ENCODE measurements around the gene SUPT20HL1. TPM values are rescaled to one million over a fixed set of nuclear protein-coding genes. Genes with fewer than 3 reads are reported as not detected.

Gene SUPT20HL1
- total RNA-seq, 2 experiments from 2014 or later: not detected

DNA sequence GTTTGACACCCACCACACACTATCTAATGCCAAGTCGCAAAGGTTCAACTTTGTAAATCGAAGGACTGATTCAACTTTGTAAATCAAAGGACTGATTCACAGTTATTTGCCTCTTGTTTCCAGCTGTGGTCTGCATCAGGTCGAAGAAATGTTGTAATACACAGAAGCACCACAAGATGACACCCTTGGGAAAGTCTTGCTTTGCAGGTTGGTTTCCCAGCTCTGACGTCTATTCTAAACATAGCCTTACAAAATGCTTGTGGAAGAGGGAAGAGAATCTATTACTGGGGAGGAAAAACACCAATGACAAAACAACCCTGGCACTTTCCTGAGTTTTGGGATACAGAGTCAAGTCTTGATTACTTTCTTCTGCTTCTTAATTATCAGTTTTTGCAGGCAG lies 35.3 kb downstream of the SUPT20HL1 start:
- DNase-seq: peak; percentile 48
- ATAC-seq: peak; percentile 51
- Mint-ChIP-seq H3K27ac (no peak overlapping the region), H3K4me1 (peaks cover 1% of the 10 kb centered on the region), H3K36me3 (no peaks in the 10 kb centered on the region), H3K9me3 (ENCODE audit: low read depth) (no peaks in the 10 kb centered on the region), H3K4me3 (no peak overlapping the region), H3K27me3 (peaks cover 5% of the 10 kb centered on the region)
- CTCF ChIA-PET: interaction anchor here (0.5 to 3.9 kb wide), 16 partner anchors 11 to 165 kb away, joined by 3 to 63 read pairs (median 4); partner anchors contain the start of gene PDK3

DNA sequence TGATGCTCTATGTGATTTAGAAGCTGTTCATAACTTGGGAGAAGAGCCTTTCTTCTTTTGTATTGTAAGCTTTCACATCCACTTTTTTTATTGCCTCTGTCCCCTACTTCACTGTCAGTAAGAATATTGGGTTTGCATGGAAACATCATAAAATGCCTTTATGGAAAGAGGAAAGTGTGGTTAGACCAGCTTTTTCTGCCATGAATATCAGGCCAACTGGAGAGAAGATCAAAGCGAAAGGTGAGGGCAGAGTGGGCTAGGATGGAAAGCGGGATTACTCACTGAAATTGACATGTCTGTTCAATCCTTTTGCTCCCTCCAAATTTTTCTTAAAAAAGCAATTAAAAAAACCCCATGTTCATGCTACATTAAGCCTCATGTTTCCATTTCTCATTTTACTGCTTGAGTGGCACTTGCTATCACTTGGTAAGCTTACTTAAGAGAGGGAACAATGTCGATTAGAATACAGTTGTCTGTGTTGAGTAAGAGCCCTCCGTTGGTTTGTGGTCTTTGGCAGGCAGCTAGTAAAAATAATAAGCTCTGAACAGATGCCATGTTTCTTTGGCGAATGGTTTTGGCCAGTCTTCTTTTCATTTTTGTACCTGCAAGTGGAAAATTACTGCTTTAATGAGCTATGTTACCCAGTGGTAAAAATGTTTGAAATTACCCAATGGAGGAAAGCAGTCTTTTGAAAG lies 35.9 kb downstream of the SUPT20HL1 start:
- Mint-ChIP-seq H3K27me3 (peaks cover 4% of the 10 kb centered on the region), H3K4me1 (peaks cover 1% of the 10 kb centered on the region), H3K27ac (no peak overlapping the region), H3K36me3 (no peaks in the 10 kb centered on the region), H3K9me3 (ENCODE audit: low read depth) (no peaks in the 10 kb centered on the region), H3K4me3 (no peak overlapping the region)
- ATAC-seq: no peak
- CTCF ChIA-PET: interaction anchor here (0.5 to 3.9 kb wide), 16 partner anchors 9 to 164 kb away, joined by 3 to 63 read pairs (median 4); partner anchors contain the start of gene PDK3
- no peak for DNase-seq

- Mint-ChIP-seq H3K4me1 (peaks cover 1% of the 10 kb centered on the region), H3K4me3 (no peak overlapping the region), H3K27me3 (peaks cover 3% of the 10 kb centered on the region), H3K36me3 (no peaks in the 10 kb centered on the region), H3K9me3 (ENCODE audit: low read depth) (no peaks in the 10 kb centered on the region), H3K27ac (no peak overlapping the region)
- ATAC-seq: no peak
- DNase-seq: no peak
- CTCF ChIA-PET: interaction anchor here (1.1 to 3.9 kb wide), 6 partner anchors 9 to 164 kb away, joined by 3 to 63 read pairs (median 5); partner anchors contain the start of gene PDK3
These were observed 36.5 kb downstream of the SUPT20HL1 start for GRCh38 chrX:24396931-24397279.

GRCh38 chrX:24398766-24399165 lies 38.3 kb downstream of the SUPT20HL1 start:
- ATAC-seq (no peak), DNase-seq (no peak)
- peaks cover 1% of the 10 kb centered on the region for H3K4me1 Mint-ChIP-seq
- H3K27ac Mint-ChIP-seq: no peak overlapping the region
- peaks cover 2% of the 10 kb centered on the region for H3K27me3 Mint-ChIP-seq
- no peaks in the 10 kb centered on the region for H3K36me3 Mint-ChIP-seq
- H3K9me3 Mint-ChIP-seq (ENCODE audit: low read depth): no peaks in the 10 kb centered on the region
- CTCF ChIA-PET: interaction anchor here (0.5 to 1.2 kb wide), 2 partner anchors 122 to 163 kb away, joined by 3 read pairs; no protein-coding TSS in a partner anchor
- H3K4me3 Mint-ChIP-seq: no peak overlapping the region

GRCh38 chrX:24399550-24399949 lies 39.1 kb downstream of the SUPT20HL1 start:
- CTCF ChIA-PET: no interaction called here

DNA sequence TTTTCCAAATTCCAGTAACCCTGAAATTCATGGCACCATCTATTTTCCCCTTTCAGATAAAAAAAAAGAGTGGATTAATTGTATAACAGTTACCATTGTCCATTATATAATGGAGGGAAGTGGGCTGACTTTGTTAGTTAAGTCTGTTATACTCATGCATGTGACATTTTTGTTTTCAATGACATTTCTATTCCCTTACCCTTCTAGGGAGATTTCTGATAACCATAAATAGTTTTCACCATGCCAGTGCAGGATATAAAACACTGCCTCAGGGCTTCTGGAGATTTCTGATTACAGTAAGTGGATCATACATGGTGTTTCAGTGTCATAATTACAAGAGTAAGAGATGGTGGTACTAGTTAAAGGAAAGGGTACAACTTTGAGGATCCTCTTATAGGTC lies 45.5 kb downstream of the SUPT20HL1 start:
- no peaks in the 10 kb centered on the region for H3K4me1 Mint-ChIP-seq
- no peak overlapping the region for H3K4me3 Mint-ChIP-seq
- H3K9me3 Mint-ChIP-seq (ENCODE audit: low read depth): no peaks in the 10 kb centered on the region
- no peak for DNase-seq
- H3K36me3 Mint-ChIP-seq: no peaks in the 10 kb centered on the region
- H3K27ac Mint-ChIP-seq: no peak overlapping the region
- CTCF ChIA-PET: no interaction called here
- ATAC-seq: no peak
- H3K27me3 Mint-ChIP-seq: peaks cover 8% of the 10 kb centered on the region

More at GRCh38 chrX:24399550-24399949, 39.1 kb downstream of the SUPT20HL1 start:
- peaks cover 1% of the 10 kb centered on the region for H3K4me1 Mint-ChIP-seq
- DNase-seq (no peak), ATAC-seq (no peak)
- H3K4me3 Mint-ChIP-seq: no peak overlapping the region
- H3K9me3 Mint-ChIP-seq (ENCODE audit: low read depth): no peaks in the 10 kb centered on the region
- no peaks in the 10 kb centered on the region for H3K36me3 Mint-ChIP-seq
- H3K27ac Mint-ChIP-seq: no peak overlapping the region
- peaks cover 5% of the 10 kb centered on the region for H3K27me3 Mint-ChIP-seq

Other genes starting within 250 kb of the SUPT20HL1 start
- 10 to 100 TPM; 41.9 to 44.5 TPM for gene ZFX, start 210.9 kb upstream of the SUPT20HL1 start, total RNA-seq
- not detected for gene SUPT20HL2, start 46.6 kb upstream of the SUPT20HL1 start, total RNA-seq
- gene PDK3, start 104.6 kb downstream of the SUPT20HL1 start, total RNA-seq: 10 to 100 TPM; 21.2 to 22.6 TPM